RCC 7860 (cell line): ENCODE measurements around the gene SORCS2.

Source experiments
- DNase-seq: peaks from one replicate; pipeline ENCODE4 v3.0.0-alpha.2; 2015; ENCODE audit warnings: low spot score
- FAIRE-seq: peaks from 2 replicates; lab custom pipeline; 2012; peaks lifted over from hg19 to GRCh38; lab: Jason Lieb, UNC

Gene SORCS2

GRCh38 chr4:7634661-7635251 lies 442.4 kb downstream of the SORCS2 start:
- DNase-seq (no peak), FAIRE-seq (no peak)

GRCh38 chr4:7635445-7636239 lies 443.3 kb downstream of the SORCS2 start:
- DNase-seq = no peak
- no peak for FAIRE-seq

- FAIRE-seq (no peak), DNase-seq (no peak)
Measured at GRCh38 chr4:7636240-7636508, 443.8 kb downstream of the SORCS2 start.

- no peak for FAIRE-seq
- no peak for DNase-seq
Measured at GRCh38 chr4:7637139-7637538, 444.8 kb downstream of the SORCS2 start.

- no peak for DNase-seq
- no peak for FAIRE-seq
Measured at GRCh38 chr4:7637971-7638370, 445.6 kb downstream of the SORCS2 start.

GRCh38 chr4:7638489-7638888 lies 446.2 kb downstream of the SORCS2 start:
- FAIRE-seq (no peak), DNase-seq (no peak)

- FAIRE-seq (no peak), DNase-seq (no peak)
Measured at GRCh38 chr4:7638984-7639789, 446.8 kb downstream of the SORCS2 start.

GRCh38 chr4:7640136-7640535 lies 447.8 kb downstream of the SORCS2 start:
- DNase-seq (no peak), FAIRE-seq (no peak)

- FAIRE-seq (no peak), DNase-seq (no peak)
Measured at GRCh38 chr4:7641712-7642111, 449.4 kb downstream of the SORCS2 start.

- FAIRE-seq (no peak), DNase-seq (no peak)
Measured at GRCh38 chr4:7642741-7643458, 450.6 kb downstream of the SORCS2 start.

- FAIRE-seq (no peak), DNase-seq (no peak)
Measured at GRCh38 chr4:7645158-7645557, 452.8 kb downstream of the SORCS2 start.

GRCh38 chr4:7645956-7646355 lies 453.6 kb downstream of the SORCS2 start:
- FAIRE-seq = no peak

GRCh38 chr4:7646384-7647061 lies 454.2 kb downstream of the SORCS2 start:
- FAIRE-seq = no peak
- no peak for DNase-seq

More at GRCh38 chr4:7645956-7646355, 453.6 kb downstream of the SORCS2 start:
- DNase-seq = no peak

- FAIRE-seq (no peak), DNase-seq (no peak)
Measured at GRCh38 chr4:7647186-7647585, 454.8 kb downstream of the SORCS2 start.

GRCh38 chr4:7647600-7648543 lies 455.5 kb downstream of the SORCS2 start:
- DNase-seq (peak; percentile 85), FAIRE-seq (peak; percentile 33)

- DNase-seq (no peak), FAIRE-seq (no peak)
Measured at GRCh38 chr4:7648544-7649395, 456.4 kb downstream of the SORCS2 start.

- no peak for DNase-seq
- FAIRE-seq = no peak
Measured at GRCh38 chr4:7649411-7649740, 457.0 kb downstream of the SORCS2 start.

- DNase-seq (peak; percentile 94), FAIRE-seq (peak; percentile 90)
Measured at GRCh38 chr4:7649741-7650531, 457.6 kb downstream of the SORCS2 start.
